Mucosa of rectum (tissue), 2 donors: ENCODE results near the gene MPO.

Experiments used
- H3K27ac ChIP-seq, 2 donors: one replicate each; pipeline ENCODE4 v1.7.0; 2013; ENCODE audit warnings: inconsistent platforms in 2 of 2, low read depth in 2 of 2, low read length in 2 of 2
- H3K27me3 ChIP-seq, 2 donors: one replicate each; pipeline ENCODE4 v1.7.0; 2013; ENCODE audit warnings: low read length in 2 of 2; ENCODE audit not compliant: control insufficient read depth in 2 of 2, insufficient read depth in 2 of 2
- H3K36me3 ChIP-seq, 2 donors: one replicate each; pipeline ENCODE4 v1.7.0; 2013; ENCODE audit warnings: low read length in 2 of 2; ENCODE audit not compliant: control insufficient read depth in 2 of 2, insufficient read depth in 2 of 2
- H3K4me1 ChIP-seq, 2 donors: one replicate each; pipeline ENCODE4 v1.7.0; 2013; ENCODE audit warnings: low read length in 2 of 2, mild to moderate bottlenecking in 1 of 2; ENCODE audit not compliant: control insufficient read depth in 2 of 2, insufficient read depth in 2 of 2
- H3K4me3 ChIP-seq, 2 donors: one replicate each; pipeline ENCODE4 v1.7.0; 2013; ENCODE audit warnings: low read length in 2 of 2
- H3K9ac ChIP-seq, 2 donors: one replicate each; pipeline ENCODE4 v1.7.0; 2013; ENCODE audit warnings: low read length in 2 of 2, low read depth in 1 of 2, mild to moderate bottlenecking in 1 of 2
- H3K9me3 ChIP-seq, 2 donors: one replicate each; pipeline ENCODE4 v1.7.0; 2013; ENCODE audit warnings: low read length in 2 of 2; ENCODE audit not compliant: control insufficient read depth in 2 of 2
- donor health status: healthy.
- donor health status: Normal muscosa, but diverticular disease.

The MPO gene

GRCh38 chr17:58277802-58278595, 2.7 kb downstream of the MPO start:
- no peaks in the 10 kb centered on the region for H3K9me3 ChIP-seq
- no peaks in the 10 kb centered on the region for H3K4me1 ChIP-seq
- no peak overlapping the region for H3K9ac ChIP-seq
- H3K4me3 ChIP-seq = no peak overlapping the region
- H3K36me3 ChIP-seq = no peaks in the 10 kb centered on the region
- H3K27ac ChIP-seq = no peak overlapping the region
- H3K27me3 ChIP-seq = peaks cover 0 to 14% of the 10 kb centered on the region in 2 donors

GRCh38 chr17:58277107-58277801, 3.5 kb downstream of the MPO start:
- H3K27me3 ChIP-seq = peaks cover 0 to 14% of the 10 kb centered on the region in 2 donors
- H3K27ac ChIP-seq = no peak overlapping the region
- no peaks in the 10 kb centered on the region for H3K36me3 ChIP-seq
- no peaks in the 10 kb centered on the region for H3K4me1 ChIP-seq
- H3K9ac ChIP-seq = no peak overlapping the region
- no peak overlapping the region for H3K4me3 ChIP-seq
- H3K9me3 ChIP-seq = no peaks in the 10 kb centered on the region

GRCh38 chr17:58276423-58276822, 4.3 kb downstream of the MPO start:
- Histone ChIP-seq H3K9ac (no peak overlapping the region), H3K4me1 (no peaks in the 10 kb centered on the region), H3K27ac (no peak overlapping the region), H3K9me3 (no peaks in the 10 kb centered on the region), H3K27me3 (peaks cover 0 to 14% of the 10 kb centered on the region in 2 donors), H3K36me3 (no peaks in the 10 kb centered on the region), H3K4me3 (no peak overlapping the region)

- Histone ChIP-seq H3K4me3 (no peak overlapping the region), H3K9ac (no peak overlapping the region), H3K27ac (no peak overlapping the region), H3K4me1 (no peaks in the 10 kb centered on the region), H3K36me3 (no peaks in the 10 kb centered on the region), H3K9me3 (no peaks in the 10 kb centered on the region), H3K27me3 (peaks cover 0 to 14% of the 10 kb centered on the region in 2 donors)
These were observed 5.3 kb downstream of the MPO start for GRCh38 chr17:58275417-58275816.

GRCh38 chr17:58273453-58274104, 7.2 kb downstream of the MPO start:
- Histone ChIP-seq H3K9ac (no peak overlapping the region), H3K27me3 (peaks cover 0 to 4% of the 10 kb centered on the region in 2 donors), H3K4me3 (no peak overlapping the region), H3K4me1 (no peaks in the 10 kb centered on the region), H3K9me3 (no peaks in the 10 kb centered on the region), H3K27ac (no peak overlapping the region), H3K36me3 (no peaks in the 10 kb centered on the region)

- H3K27me3 ChIP-seq = no peaks in the 10 kb centered on the region
- no peak overlapping the region for H3K4me3 ChIP-seq
- no peaks in the 10 kb centered on the region for H3K4me1 ChIP-seq
- no peaks in the 10 kb centered on the region for H3K9me3 ChIP-seq
- H3K36me3 ChIP-seq = no peaks in the 10 kb centered on the region
- H3K27ac ChIP-seq = no peak overlapping the region
- no peak overlapping the region for H3K9ac ChIP-seq
These were observed 8.1 kb downstream of the MPO start for GRCh38 chr17:58272367-58273280.

- H3K27me3 ChIP-seq = no peaks in the 10 kb centered on the region
- no peaks in the 10 kb centered on the region for H3K36me3 ChIP-seq
- H3K4me1 ChIP-seq = no peaks in the 10 kb centered on the region
- no peak overlapping the region for H3K27ac ChIP-seq
- H3K9me3 ChIP-seq = no peaks in the 10 kb centered on the region
- no peak overlapping the region for H3K4me3 ChIP-seq
- no peak overlapping the region for H3K9ac ChIP-seq
These were observed 9.4 kb downstream of the MPO start for GRCh38 chr17:58271216-58271931.

GRCh38 chr17:58270476-58271215, 10.1 kb downstream of the MPO start:
- H3K36me3 ChIP-seq = no peaks in the 10 kb centered on the region
- H3K9me3 ChIP-seq = no peaks in the 10 kb centered on the region
- H3K4me1 ChIP-seq = no peaks in the 10 kb centered on the region

More at GRCh38 chr17:58270476-58271215, 10.1 kb downstream of the MPO start:
- Histone ChIP-seq H3K4me3 (no peak overlapping the region), H3K9ac (no peak overlapping the region), H3K27me3 (no peaks in the 10 kb centered on the region), H3K27ac (no peak overlapping the region)
